Measurements from ENCODE around the gene PRKCZ.

The PRKCZ gene

GRCh38 chr1:2210786-2211185 lies 160.6 kb downstream of the PRKCZ start:
- DNase-seq (ENCODE audit: low read depth, low spot score), result no peak
- in situ Hi-C loops (cut with HindIII; ENCODE audit: low sequenced_read_pairs), result no loop called here
- no peak overlapping the region for H3K4me3 ChIP-seq (ENCODE audit: low read depth, low read length)
- TF ChIP-seq CTCF (IDR thresholded peaks at IDR 0.05; ENCODE audit: low read depth, low read length), result no peak

- in situ Hi-C loops (cut with HindIII; ENCODE audit: low sequenced_read_pairs), result no loop called here
- no peak for DNase-seq (ENCODE audit: low read depth, low spot score)
- H3K4me3 ChIP-seq (ENCODE audit: low read depth, low read length), result peak overlapping the region; percentile 10
- TF ChIP-seq CTCF (IDR thresholded peaks at IDR 0.05; ENCODE audit: low read depth, low read length), result no peak
Observed at GRCh38 chr1:2212274-2212531, 162.0 kb downstream of the PRKCZ start.

GRCh38 chr1:2212532-2213491 lies 162.6 kb downstream of the PRKCZ start:
- peak; percentile 34 for TF ChIP-seq CTCF (IDR thresholded peaks at IDR 0.05; ENCODE audit: low read depth, low read length)
- peak overlapping the region; percentile 14 for H3K4me3 ChIP-seq (ENCODE audit: low read depth, low read length)
- DNase-seq (ENCODE audit: low read depth, low spot score), result peak; percentile 98
- in situ Hi-C loops (cut with HindIII; ENCODE audit: low sequenced_read_pairs), result no loop called here

- in situ Hi-C loops (cut with HindIII; ENCODE audit: low sequenced_read_pairs), result no loop called here
- no peak for TF ChIP-seq CTCF (IDR thresholded peaks at IDR 0.05; ENCODE audit: low read depth, low read length)
- peak; percentile 88 for DNase-seq (ENCODE audit: low read depth, low spot score)
- H3K4me3 ChIP-seq (ENCODE audit: low read depth, low read length), result no peak overlapping the region
Observed at GRCh38 chr1:2213576-2214505, 163.6 kb downstream of the PRKCZ start.

DNA sequence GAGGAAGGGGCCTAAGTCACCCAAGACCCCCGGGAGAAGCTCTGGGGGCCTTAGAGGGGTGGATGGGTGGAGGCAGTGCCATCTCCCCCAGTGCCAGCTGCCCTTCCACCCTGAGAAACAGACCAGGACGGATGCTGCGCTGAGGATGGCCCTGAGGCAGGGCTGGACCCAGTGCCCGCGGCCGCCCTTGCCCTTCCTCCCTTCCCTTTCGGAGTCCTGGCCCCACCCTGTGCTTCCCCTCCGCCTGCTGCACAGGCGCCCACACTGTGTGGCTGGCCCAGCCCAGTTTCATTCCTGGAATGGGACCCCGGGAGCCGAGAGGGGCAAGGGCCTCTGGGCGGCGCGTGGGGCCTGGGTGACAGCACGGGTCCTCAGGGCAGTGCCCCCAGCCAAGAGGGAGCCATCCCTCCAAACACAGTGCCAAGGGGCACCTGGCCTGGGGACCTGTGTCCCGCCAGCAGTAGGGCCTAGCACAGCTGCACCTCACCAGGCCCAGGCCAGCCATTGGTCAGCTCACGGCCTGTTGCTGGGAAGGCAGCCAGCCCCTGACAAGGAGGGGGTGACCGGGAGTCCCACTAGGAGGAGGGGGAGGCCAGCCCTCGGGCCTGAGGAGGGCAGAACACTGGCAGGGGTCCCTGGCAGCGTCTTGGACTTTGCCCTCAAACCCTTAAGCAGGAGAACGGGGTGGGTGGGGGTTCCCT lies 164.5 kb downstream of the PRKCZ start:
- H3K4me3 ChIP-seq (ENCODE audit: low read depth, low read length), result no peak overlapping the region
- no peak for DNase-seq (ENCODE audit: low read depth, low spot score)
- no peak for TF ChIP-seq CTCF (IDR thresholded peaks at IDR 0.05; ENCODE audit: low read depth, low read length)
- in situ Hi-C loops (cut with HindIII; ENCODE audit: low sequenced_read_pairs), result no loop called here

- no peak for TF ChIP-seq CTCF (IDR thresholded peaks at IDR 0.05; ENCODE audit: low read depth, low read length)
- no peak for DNase-seq (ENCODE audit: low read depth, low spot score)
- no peak overlapping the region for H3K4me3 ChIP-seq (ENCODE audit: low read depth, low read length)
- in situ Hi-C loops (cut with HindIII; ENCODE audit: low sequenced_read_pairs), result no loop called here
Observed at GRCh38 chr1:2215329-2215728, 165.1 kb downstream of the PRKCZ start.

All from astrocyte of the spinal cord (primary cell).